Smooth muscle cell (in vitro differentiated cells): ENCODE measurements around the gene REV1. TPM values are rescaled to one million over a fixed set of nuclear protein-coding genes. Genes with fewer than 3 reads are reported as not detected.

Experiments used
- DNase-seq: peaks from one replicate; lab custom pipeline; 2025; ENCODE audit not compliant: unreplicated experiment; lab: John Stamatoyannopoulos, UW
- H2AFZ ChIP-seq: fragments of 200-600 bp; sonication (generic); 2 replicates; pipeline ENCODE4 v1.6.0; 2016; ENCODE audit warnings: antibody characterized with exemption, low read depth, mild to moderate bottlenecking
- H3F3A ChIP-seq: fragments of 200-600 bp; sonication (generic); 2 replicates; pipeline ENCODE4 v1.6.0; 2017; ENCODE audit warnings: antibody characterized with exemption, low read depth
- H3K27ac ChIP-seq: fragments of 200-600 bp; sonication (generic); 2 replicates; pipeline ENCODE4 v1.5.1; 2016; ENCODE audit warnings: low read depth, mild to moderate bottlenecking
- H3K27me3 ChIP-seq: fragments of 200-600 bp; sonication (generic); 2 replicates; pipeline ENCODE4 v1.6.1; 2016; ENCODE audit warnings: low read depth, mild to moderate bottlenecking
- H3K36me3 ChIP-seq: fragments of 200-600 bp; sonication (generic); 2 replicates; pipeline ENCODE4 v1.5.1; 2016; ENCODE audit warnings: low read depth
- H3K4me1 ChIP-seq: fragments of 200-600 bp; sonication (generic); 2 replicates; pipeline ENCODE4 v1.5.1; 2016; ENCODE audit warnings: low read depth
- H3K4me2 ChIP-seq: fragments of 200-600 bp; sonication (generic); 2 replicates; pipeline ENCODE4 v1.6.0; 2016; ENCODE audit warnings: mild to moderate bottlenecking
- H3K4me3 ChIP-seq: fragments of 200-600 bp; sonication (generic); 2 replicates; pipeline ENCODE4 v1.5.1; 2016; ENCODE audit warnings: mild to moderate bottlenecking
- H3K79me2 ChIP-seq: fragments of 200-600 bp; sonication (generic); 2 replicates; pipeline ENCODE4 v1.6.0; 2016; ENCODE audit warnings: low read depth, mild to moderate bottlenecking
- H3K9ac ChIP-seq: fragments of 200-600 bp; sonication (generic); 2 replicates; pipeline ENCODE4 v1.6.0; 2016; ENCODE audit warnings: low read depth
- H3K9me3 ChIP-seq: fragments of 200-600 bp; sonication (generic); replicated peaks from 2 replicates; pipeline ENCODE4 v1.5.1; 2016; ENCODE audit warnings: low read depth
- H4K20me1 ChIP-seq: fragments of 200-600 bp; sonication (generic); 2 replicates; pipeline ENCODE4 v1.6.0; 2016; ENCODE audit warnings: low read depth
- WGBS: methylation state at CpG from one replicate; pipeline ENCODE4 v1.1.7; 2016; ENCODE audit warnings: low lambda C conversion rate; 5-methylcytosine and 5-hydroxymethylcytosine counted together
- polyA plus RNA-seq: library from polyadenylated mRNA; unstranded; fragments of >200 nt; fragmentation: Nextera tagmentation; extraction: Ambion mirVana; gene quantifications from 2 replicates; pipeline ENCODE4 v1.2.1, GENCODE V29; 2016
- total RNA-seq: library from RNA; depleted of rRNA; stranded (reverse); fragments of >200 nt; gene quantifications from 2 replicates; pipeline ENCODE4 v1.2.3, GENCODE V29; 2014
- TF ChIP-seq, protein P1 (sequence below): fragments of 200-600 bp; sonication (generic); IDR thresholded peaks from 2 replicates; pipeline ENCODE4 v1.5.1; 2017; ENCODE audit warnings: borderline replicate concordance, mild to moderate bottlenecking, antibody characterized with exemption; ENCODE audit not compliant: insufficient read depth, poor library complexity, severe bottlenecking

The REV1 gene
- total and polyA plus RNA-seq, 2 experiments from 2014 or later: 9.5 to 20.6 TPM

GRCh38 chr2:99403084-99403483 is 86.7 kb downstream of the REV1 start:
- no peak overlapping the region for H3K9ac ChIP-seq
- no peaks in the 10 kb centered on the region for H4K20me1 ChIP-seq
- peaks cover 26% of the 10 kb centered on the region for H3K36me3 ChIP-seq
- no peak overlapping the region for H3K4me3 ChIP-seq
- TF ChIP-seq, protein P1, sequence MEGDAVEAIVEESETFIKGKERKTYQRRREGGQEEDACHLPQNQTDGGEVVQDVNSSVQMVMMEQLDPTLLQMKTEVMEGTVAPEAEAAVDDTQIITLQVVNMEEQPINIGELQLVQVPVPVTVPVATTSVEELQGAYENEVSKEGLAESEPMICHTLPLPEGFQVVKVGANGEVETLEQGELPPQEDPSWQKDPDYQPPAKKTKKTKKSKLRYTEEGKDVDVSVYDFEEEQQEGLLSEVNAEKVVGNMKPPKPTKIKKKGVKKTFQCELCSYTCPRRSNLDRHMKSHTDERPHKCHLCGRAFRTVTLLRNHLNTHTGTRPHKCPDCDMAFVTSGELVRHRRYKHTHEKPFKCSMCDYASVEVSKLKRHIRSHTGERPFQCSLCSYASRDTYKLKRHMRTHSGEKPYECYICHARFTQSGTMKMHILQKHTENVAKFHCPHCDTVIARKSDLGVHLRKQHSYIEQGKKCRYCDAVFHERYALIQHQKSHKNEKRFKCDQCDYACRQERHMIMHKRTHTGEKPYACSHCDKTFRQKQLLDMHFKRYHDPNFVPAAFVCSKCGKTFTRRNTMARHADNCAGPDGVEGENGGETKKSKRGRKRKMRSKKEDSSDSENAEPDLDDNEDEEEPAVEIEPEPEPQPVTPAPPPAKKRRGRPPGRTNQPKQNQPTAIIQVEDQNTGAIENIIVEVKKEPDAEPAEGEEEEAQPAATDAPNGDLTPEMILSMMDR: no peak
- H3K4me2 ChIP-seq: no peak overlapping the region
- no peak overlapping the region for H2AFZ ChIP-seq
- no peaks in the 10 kb centered on the region for H3K79me2 ChIP-seq
- H3F3A ChIP-seq: peaks cover 3% of the 10 kb centered on the region
- DNase-seq: no peak
- no peak overlapping the region for H3K27ac ChIP-seq
- H3K9me3 ChIP-seq: no peaks in the 10 kb centered on the region
- no peaks in the 10 kb centered on the region for H3K27me3 ChIP-seq
- no peaks in the 10 kb centered on the region for H3K4me1 ChIP-seq

DNA sequence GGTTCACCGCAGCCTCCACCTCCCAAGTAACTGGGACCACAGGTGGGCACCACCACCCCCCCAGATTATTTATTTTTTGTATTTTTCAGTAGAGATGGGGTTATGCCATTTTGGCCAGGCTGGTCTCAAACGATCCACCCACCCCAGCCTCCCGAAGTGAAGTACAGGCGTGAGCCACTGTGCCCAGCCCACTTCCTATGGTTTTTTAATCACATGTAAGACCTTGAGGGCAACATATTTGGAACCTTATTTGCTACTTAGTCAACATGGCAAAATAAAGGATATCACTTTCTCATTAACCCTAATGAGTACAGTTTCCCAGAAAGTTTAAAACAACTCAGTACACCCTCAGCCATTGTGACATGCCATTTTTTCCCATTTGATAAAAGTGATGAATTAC is 88.0 kb downstream of the REV1 start:
- TF ChIP-seq, protein P1: no peak
- Histone ChIP-seq H3K4me1 (no peaks in the 10 kb centered on the region), H3K9ac (no peak overlapping the region), H3K4me3 (no peak overlapping the region), H3K27ac (no peak overlapping the region), H3K36me3 (peaks cover 31% of the 10 kb centered on the region), H4K20me1 (no peaks in the 10 kb centered on the region), H3K79me2 (no peaks in the 10 kb centered on the region), H2AFZ (no peak overlapping the region), H3K9me3 (no peaks in the 10 kb centered on the region), H3F3A (peaks cover 4% of the 10 kb centered on the region), H3K27me3 (no peaks in the 10 kb centered on the region), H3K4me2 (no peak overlapping the region)
- DNase-seq: no peak
- WGBS: 97% methylated on average over 4 of the region's 4 CpGs

- no peak overlapping the region for H3K9ac ChIP-seq
Observed at GRCh38 chr2:99399795-99400194, 90.0 kb downstream of the REV1 start.

GRCh38 chr2:99399063-99399462 is 90.8 kb downstream of the REV1 start:
- Histone ChIP-seq H3K4me2 (no peak overlapping the region), H3K36me3 (peaks cover 45% of the 10 kb centered on the region), H3K9me3 (no peaks in the 10 kb centered on the region), H3K4me1 (no peaks in the 10 kb centered on the region), H3K79me2 (no peaks in the 10 kb centered on the region), H3F3A (peaks cover 4% of the 10 kb centered on the region), H3K4me3 (no peak overlapping the region), H3K9ac (no peak overlapping the region), H3K27ac (no peak overlapping the region), H2AFZ (no peak overlapping the region), H3K27me3 (no peaks in the 10 kb centered on the region), H4K20me1 (no peaks in the 10 kb centered on the region)
- TF ChIP-seq, protein P1: no peak
- 95% methylated on average over 5 of the region's 5 CpGs for WGBS
- DNase-seq: no peak

More at GRCh38 chr2:99399795-99400194, 90.0 kb downstream of the REV1 start:
- H3K9me3 ChIP-seq: no peaks in the 10 kb centered on the region
- no peak overlapping the region for H3K4me3 ChIP-seq
- H3K79me2 ChIP-seq: no peaks in the 10 kb centered on the region
- H3K4me2 ChIP-seq: no peak overlapping the region
- H3K27me3 ChIP-seq: no peaks in the 10 kb centered on the region
- TF ChIP-seq, protein P1: no peak
- H3K27ac ChIP-seq: no peak overlapping the region
- no peak for DNase-seq
- peaks cover 4% of the 10 kb centered on the region for H3F3A ChIP-seq
- no peak overlapping the region for H2AFZ ChIP-seq
- 92% methylated on average over 2 of the region's 2 CpGs for WGBS
- H3K36me3 ChIP-seq: peaks cover 38% of the 10 kb centered on the region
- no peaks in the 10 kb centered on the region for H4K20me1 ChIP-seq
- H3K4me1 ChIP-seq: no peaks in the 10 kb centered on the region
